Stromal cell of bone marrow (primary cell): ENCODE results near the gene IL17B.

ENCODE experiments used
- DNase-seq: peaks from one replicate; pipeline ENCODE4 v3.0.0-alpha.2; 2012; ENCODE audit warnings: low read depth

Gene IL17B

GRCh38 chr5:149376711-149377447 is 2.2 kb downstream of the IL17B start:
- no peak for DNase-seq

DNA sequence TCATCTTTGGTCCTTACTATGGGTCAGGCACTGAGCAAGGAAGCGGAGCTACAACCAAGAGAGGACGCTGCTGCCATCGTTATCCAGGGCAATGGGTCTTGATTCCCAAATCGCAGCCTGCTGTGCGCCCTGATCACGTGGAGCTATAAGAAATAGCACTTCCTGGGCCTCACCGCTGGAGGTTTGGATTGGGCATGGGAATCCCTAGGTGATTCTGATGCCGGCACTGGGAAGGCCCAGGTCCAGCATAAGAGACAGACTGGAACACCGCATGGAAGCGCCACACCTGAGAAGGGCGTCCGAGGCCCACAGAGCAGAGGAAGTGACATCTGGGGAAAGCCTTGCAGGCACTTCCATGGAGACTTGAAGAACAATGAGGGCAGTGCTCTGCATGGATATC is 3.0 kb downstream of the IL17B start:
- no peak for DNase-seq

DNA sequence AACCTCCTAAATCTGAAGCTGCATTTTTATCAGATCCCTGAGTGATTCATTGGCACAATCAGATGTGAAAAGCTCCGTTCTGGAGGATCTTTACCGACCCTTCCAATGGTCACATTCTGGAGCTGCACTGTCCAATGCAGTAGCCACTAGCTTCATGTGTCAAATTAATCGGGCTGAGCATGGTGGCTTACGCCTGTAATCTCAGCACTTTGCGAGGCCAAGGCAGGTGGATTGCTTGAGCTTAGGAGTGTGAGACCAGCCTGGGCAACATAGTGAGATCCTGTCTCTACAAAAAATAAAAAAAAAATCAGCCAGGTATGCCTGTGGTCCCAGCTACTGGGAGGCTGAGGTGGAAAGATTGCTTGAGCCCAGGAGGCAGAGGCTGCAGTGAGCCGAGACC is 3.7 kb downstream of the IL17B start:
- DNase-seq = no peak

GRCh38 chr5:149374801-149375200 is 4.3 kb downstream of the IL17B start:
- no peak for DNase-seq

- DNase-seq = no peak
Observed at GRCh38 chr5:149374303-149374702, 4.8 kb downstream of the IL17B start.

DNA sequence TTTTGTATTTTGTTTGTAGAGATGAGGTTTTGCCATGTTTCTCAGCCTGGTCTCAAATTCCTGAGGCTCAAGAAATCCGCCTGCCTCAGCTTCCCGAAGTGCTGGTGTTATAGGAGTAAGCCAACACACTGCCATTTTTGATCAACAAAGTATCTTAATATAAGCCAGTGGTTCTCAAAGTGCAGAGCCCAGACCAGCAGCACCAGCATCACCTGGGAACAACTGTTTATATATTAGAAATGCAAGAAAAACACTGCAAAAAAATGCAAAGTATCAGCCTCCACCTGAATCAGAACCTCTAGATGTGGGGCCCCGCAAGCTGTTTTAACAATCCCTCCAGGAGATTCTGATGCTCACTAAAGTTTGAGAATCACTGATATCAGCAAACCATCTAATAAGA is 6.2 kb downstream of the IL17B start:
- DNase-seq = no peak

GRCh38 chr5:149372076-149372795 is 6.9 kb downstream of the IL17B start:
- no peak for DNase-seq

GRCh38 chr5:149371296-149371962 is 7.7 kb downstream of the IL17B start:
- DNase-seq = peak; percentile 22

DNA sequence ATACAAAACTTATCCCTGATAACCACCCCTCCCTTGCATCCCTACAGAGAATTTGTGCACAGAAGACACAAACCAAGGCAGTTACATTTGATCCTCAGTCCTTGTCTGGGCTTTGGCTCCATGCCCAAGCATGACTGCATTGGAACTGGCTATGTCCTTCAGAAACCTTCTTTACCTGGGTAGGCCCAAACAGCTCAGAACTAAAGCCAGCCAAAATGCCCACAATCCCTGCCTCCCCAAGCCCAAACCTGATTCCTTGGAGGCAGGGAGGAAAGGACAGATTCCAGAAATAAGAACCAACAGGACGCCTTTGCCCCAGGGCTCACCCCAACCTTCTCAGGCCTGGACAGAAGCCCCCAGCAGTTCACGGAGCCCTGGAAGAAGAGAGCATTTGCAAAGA is 8.2 kb downstream of the IL17B start:
- DNase-seq = no peak

DNA sequence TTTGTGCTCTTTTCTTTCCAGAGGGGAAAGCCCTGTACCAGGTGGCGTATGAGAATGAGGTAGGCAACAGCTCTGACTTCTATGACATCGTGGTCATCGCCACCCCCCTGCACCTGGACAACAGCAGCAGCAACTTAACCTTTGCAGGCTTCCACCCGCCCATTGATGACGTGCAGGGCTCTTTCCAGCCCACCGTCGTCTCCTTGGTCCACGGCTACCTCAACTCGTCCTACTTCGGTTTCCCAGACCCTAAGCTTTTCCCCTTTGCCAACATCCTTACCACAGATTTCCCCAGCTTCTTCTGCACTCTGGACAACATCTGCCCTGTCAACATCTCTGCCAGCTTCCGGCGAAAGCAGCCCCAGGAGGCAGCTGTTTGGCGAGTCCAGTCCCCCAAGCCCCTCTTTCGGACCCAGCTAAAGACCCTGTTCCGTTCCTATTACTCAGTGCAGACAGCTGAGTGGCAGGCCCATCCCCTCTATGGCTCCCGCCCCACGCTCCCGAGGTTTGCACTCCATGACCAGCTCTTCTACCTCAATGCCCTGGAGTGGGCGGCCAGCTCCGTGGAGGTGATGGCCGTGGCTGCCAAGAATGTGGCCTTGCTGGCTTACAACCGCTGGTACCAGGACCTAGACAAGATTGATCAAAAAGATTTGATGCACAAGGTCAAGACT is 11.0 kb downstream of the IL17B start:
- DNase-seq = no peak

DNA sequence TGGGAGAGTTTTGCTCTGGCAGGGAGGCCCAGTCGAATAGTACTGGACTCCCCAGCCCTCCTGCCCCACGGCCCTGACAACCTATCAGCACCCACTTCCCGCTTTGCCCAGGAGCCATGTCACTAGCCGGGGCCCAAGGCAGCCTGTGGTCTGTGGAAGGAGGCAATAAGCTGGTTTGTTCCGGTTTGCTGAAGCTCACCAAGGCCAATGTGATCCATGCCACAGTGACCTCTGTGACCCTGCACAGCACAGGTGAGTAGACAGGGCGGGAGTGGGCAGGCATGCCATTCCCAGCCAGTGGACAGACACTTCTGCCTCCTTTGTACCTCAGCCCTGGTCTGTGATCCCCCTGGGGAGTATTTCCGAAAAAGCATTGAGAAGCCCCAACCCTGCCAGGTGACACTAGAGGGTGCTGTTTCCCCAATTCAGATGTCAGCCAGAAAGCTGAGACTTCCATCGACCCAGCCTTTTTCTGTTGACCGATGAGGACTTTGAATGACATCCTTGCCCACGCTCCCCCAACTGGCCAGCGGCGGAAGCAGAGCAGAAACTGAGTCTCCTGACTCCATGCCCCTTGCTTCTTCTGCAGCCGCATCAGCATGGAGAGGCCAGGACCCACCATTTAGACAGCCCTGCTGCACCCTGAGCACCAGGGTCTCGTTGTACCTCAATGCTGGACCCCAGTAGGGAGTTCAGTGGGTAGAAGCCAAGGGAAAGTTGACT is 11.7 kb downstream of the IL17B start:
- peak; percentile 72 for DNase-seq

DNA sequence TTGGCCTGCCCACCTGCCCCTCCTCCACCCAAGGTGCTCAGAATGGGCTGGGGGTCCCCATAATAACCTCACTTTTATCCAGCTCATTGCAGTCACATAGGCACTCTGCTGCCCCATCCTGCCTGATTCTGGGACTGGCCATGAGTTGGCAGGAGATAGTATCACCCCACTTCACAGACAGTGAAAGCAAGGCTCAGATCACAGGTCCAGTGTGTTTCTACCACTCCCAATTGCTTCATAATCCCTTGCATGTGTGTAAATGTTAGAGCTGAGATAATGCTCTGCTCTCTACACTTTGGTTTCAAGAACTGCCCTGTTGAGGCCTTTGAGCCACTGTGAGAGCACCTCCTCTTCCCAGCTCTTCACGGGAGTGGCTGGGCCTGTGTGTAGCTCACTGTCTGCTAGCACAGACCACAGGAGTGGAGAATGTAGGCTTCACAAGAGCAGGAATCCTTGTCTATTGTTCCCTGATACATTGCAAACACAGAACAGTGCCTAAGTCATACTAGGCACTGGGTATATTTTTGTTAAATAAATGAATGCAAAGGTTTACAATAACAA is 12.8 kb downstream of the IL17B start:
- DNase-seq = no peak

- no peak for DNase-seq
Observed at GRCh38 chr5:149365418-149365817, 13.7 kb downstream of the IL17B start.

- DNase-seq = no peak
Observed at GRCh38 chr5:149364719-149365118, 14.4 kb downstream of the IL17B start.

GRCh38 chr5:149363936-149364335 is 15.2 kb downstream of the IL17B start:
- DNase-seq = no peak

DNA sequence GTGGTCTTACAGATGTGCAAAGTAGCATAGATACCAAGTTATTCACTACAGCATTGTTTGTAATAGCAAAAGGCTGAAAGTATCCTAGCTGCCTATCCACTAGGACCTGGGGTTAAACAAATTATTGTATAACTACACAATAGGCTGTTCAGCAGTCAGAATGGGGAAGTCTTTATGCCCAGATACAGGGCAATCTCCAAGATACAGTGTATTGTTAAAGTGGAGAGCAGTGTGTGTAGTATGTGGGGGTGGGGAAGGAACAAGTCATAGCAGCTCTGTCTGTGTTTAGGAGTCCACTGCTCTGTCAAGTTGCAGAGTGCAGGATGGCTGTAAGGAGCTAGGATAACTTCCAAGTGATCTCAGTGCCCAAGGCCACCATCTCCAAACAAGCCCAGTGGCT is 15.7 kb downstream of the IL17B start:
- DNase-seq = no peak

DNA sequence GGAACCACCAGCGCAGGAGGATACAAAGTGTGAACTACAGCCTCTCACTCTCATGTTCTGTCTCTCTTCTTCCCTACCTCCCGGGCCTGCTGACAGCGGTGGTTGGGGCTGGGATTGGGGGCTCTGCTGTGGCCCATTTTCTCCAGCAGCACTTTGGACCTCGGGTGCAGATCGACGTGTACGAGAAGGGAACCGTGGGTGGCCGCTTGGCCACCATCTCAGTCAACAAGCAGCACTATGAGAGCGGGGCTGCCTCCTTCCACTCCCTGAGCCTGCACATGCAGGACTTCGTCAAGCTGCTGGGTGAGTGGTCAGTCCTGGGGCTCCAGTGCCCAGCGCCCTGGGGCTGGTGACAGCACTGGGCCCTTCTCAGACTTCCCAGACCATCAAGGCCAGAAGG is 16.6 kb downstream of the IL17B start:
- DNase-seq = no peak

GRCh38 chr5:149360272-149360671 is 18.8 kb downstream of the IL17B start:
- no peak for DNase-seq

GRCh38 chr5:149358868-149359495 is 20.1 kb downstream of the IL17B start:
- no peak for DNase-seq

GRCh38 chr5:149358294-149358651 is 20.8 kb downstream of the IL17B start:
- no peak for DNase-seq
